LNCaP clone FGC (cell line): ENCODE data around the gene PLD3.

Source experiments
- DNase-seq: peaks from one replicate; pipeline ENCODE4 v3.0.0-alpha.2; 2011; ENCODE audit warnings: low read depth
- H3K4me3 ChIP-seq: 2 replicates; pipeline ENCODE4 v1.5.1; 2011; ENCODE audit warnings: mild to moderate bottlenecking, low read depth, low read length, control low read depth
- CTCF ChIP-seq: IDR thresholded peaks from 2 replicates; pipeline ENCODE4 v1.5.1; 2012; ENCODE audit warnings: mild to moderate bottlenecking; ENCODE audit not compliant: control insufficient read depth, insufficient read depth; ENCODE audit errors: extremely low read depth

Gene PLD3

GRCh38 chr19:40309666-40310065 lies 38.8 kb upstream of the PLD3 start:
- TF ChIP-seq CTCF = no peak
- no peak for DNase-seq
- no peak overlapping the region for H3K4me3 ChIP-seq

GRCh38 chr19:40312533-40312932 lies 36.0 kb upstream of the PLD3 start:
- DNase-seq = no peak
- no peak for TF ChIP-seq CTCF
- H3K4me3 ChIP-seq = no peak overlapping the region

DNA sequence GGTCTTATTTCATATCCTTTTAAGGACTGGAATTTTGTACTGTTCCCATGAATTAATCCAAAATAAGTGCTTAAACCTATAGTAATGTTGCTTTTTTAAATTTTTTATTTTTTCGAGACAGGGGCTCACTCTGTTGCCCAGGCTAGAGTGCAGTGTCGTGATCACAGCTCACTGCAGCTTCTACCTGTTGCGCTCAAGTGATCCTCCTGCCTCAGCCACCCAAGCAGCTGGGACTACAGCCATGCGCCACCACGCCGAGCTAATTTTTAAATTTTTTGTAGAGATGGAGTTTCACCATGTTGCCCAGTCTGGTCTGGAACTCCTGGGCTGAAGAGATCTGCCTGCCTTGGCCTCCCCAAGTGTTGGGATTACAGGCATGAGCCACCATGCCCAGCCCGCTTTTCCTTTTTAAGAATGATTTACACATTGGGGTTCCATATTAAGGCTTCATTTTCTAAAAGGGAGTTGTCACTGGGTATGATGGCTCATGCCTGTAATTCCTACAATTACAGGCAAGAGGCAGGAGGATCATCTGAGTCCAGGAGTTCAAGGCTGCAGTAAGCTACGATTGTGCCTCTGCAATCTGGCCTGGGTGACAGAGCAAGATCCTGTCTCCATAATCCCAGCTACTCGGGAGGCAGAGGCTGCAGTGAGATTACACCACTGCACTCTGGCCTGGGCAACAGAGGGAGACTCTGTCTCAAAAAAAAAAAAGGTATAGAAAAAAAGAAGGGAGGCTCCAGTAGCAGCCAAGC lies 35.1 kb upstream of the PLD3 start:
- no peak overlapping the region for H3K4me3 ChIP-seq
- no peak for TF ChIP-seq CTCF
- DNase-seq = no peak

DNA sequence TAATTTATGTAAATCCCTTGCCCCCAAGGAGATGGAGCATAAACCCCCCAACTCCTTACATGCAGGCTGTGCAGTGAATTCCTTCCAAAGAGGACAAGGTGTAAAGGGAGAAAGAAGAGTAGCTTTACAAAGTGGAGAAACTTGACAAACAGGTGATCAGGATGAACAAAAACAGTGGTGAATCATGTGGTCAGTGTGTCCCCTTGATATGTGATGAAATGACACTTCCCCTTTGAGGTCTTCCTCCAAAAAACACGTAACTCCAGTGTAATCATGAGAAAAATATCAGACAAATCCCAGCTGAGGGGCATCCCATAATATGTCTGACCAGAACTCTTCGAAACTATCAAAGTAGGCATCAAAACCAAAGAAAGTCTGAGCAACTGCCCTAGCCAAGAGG lies 33.8 kb upstream of the PLD3 start:
- DNase-seq = no peak
- H3K4me3 ChIP-seq = no peak overlapping the region
- TF ChIP-seq CTCF = no peak

DNA sequence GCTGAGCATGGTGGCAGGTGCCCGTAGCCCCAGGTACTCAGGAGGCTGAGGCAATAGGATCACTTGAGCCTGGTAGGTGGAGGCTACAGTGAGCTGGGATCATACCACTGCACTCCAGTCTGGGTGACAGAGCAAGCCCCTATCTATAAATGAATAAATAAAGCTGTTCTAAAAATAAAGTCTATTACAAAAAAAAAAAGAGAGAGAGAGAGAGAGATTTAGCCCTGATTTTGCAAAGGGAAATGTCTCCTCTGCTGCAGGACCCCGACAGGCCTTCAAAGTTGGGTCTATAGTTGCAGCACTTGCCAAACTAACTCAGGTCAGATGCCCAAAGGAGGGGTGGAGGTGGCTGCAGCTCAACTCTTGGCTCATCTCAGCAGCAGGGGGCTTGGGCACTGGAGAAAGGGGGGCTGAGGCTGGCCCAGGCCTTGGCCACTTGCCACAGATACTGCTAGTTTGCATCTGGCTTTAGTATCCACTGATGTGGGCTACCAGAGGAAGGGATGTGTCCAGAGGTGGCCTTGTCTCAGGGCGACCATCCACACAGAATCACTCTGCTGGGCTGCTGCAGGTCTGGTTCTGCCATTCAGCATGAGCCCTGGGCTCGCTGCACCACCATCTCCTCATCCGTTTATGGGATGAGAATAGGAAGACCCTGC lies 32.6 kb upstream of the PLD3 start:
- H3K4me3 ChIP-seq = no peak overlapping the region
- TF ChIP-seq CTCF = no peak
- DNase-seq = no peak

DNA sequence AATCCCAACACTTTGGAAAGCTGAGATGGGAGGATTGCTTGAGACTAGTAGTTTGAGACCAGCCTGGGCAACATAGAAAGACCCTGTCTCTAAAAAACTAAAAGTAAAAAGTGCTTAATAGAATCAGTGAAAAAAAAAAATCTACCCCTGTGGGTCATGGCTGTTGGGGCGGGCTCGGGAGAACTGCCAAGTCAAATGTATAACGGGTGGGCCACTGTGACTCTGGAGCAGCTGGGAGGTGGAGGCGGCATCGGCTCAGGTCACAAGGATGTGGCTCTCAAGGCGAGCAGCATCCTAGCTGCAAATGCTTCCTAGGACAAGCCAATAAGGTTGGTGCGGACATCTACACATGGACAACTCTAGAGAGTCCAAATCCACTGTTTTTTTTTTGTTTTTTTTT lies 31.2 kb upstream of the PLD3 start:
- TF ChIP-seq CTCF = no peak
- no peak for DNase-seq
- H3K4me3 ChIP-seq = no peak overlapping the region
